Measurements from ENCODE around the gene ABI2.
"Not testable (repeated sequence)": the region's sequence is repeated elsewhere in the genome, so short reads cannot be mapped to it uniquely, and the experiment has no call there.

Gene ABI2

DNA sequence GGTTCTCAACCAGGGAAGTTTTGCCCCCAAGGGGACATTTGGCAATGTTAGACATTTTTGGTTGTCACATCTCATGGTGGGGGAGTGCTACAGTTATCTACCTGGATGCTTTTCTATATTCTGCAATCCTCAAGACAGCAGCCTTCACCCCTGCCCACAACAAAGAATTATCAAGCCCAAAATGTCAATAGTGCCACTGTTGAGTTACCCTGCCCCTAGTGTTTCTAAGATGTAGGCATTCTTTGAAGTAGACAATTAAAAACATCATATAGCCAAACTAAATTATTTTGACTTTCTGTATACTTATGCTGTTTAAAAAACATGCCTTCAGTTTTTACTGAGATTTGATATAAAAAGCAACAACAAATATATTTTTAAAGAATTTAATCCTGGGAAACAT lies 48.0 kb downstream of the ABI2 start:
- TF ChIP-seq, protein P1, sequence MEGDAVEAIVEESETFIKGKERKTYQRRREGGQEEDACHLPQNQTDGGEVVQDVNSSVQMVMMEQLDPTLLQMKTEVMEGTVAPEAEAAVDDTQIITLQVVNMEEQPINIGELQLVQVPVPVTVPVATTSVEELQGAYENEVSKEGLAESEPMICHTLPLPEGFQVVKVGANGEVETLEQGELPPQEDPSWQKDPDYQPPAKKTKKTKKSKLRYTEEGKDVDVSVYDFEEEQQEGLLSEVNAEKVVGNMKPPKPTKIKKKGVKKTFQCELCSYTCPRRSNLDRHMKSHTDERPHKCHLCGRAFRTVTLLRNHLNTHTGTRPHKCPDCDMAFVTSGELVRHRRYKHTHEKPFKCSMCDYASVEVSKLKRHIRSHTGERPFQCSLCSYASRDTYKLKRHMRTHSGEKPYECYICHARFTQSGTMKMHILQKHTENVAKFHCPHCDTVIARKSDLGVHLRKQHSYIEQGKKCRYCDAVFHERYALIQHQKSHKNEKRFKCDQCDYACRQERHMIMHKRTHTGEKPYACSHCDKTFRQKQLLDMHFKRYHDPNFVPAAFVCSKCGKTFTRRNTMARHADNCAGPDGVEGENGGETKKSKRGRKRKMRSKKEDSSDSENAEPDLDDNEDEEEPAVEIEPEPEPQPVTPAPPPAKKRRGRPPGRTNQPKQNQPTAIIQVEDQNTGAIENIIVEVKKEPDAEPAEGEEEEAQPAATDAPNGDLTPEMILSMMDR (IDR thresholded peaks at IDR 0.05; ENCODE audit: insufficient read depth, low read depth, low read length, missing control alignments) = no peak
- DNase-seq (ENCODE audit: low read depth) = no peak
- no peak overlapping the region for H3K4me3 ChIP-seq (ENCODE audit: low read depth, low read length)

DNA sequence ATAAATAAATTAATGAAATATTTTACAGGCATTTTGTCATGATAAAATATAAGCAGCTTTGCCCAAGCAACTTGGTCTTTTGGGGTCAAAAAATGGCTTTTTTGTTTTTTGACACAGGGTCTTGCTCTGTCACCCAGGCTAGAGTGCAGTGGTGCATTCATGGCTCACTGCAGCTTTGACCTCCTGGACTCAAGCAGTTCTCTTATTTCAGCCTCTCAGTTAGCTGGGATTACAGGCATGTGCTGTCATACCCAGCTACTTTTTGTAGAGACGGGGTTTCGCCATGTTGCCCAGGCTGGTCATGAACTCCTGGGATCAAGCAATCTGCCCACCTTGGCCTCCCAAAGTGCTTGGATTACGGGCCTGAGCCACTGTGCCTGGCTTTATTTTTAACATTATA lies 51.0 kb downstream of the ABI2 start:
- DNase-seq (ENCODE audit: low read depth) = no peak
- TF ChIP-seq, protein P1 (IDR thresholded peaks at IDR 0.05; ENCODE audit: insufficient read depth, low read depth, low read length, missing control alignments) = no peak
- no peak overlapping the region for H3K4me3 ChIP-seq (ENCODE audit: low read depth, low read length)

DNA sequence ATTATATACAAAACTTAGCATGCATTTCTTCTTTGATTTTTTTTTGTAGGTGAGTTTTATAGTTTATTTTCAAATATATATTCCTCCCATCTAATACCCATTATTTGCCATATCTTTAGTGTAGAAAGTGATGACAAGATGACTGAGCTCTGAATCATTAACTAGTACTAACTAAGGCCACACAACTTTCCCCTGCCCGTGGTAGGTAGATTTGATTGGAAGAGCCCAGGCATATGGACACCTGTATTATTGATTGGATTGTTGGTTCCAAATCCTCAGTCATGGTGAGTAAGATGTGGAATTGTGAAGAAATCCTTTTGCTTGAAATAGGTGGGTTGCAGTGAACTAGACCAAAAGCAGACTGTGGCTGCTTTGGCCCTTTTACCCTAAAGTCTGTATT lies 54.8 kb downstream of the ABI2 start:
- H3K4me3 ChIP-seq (ENCODE audit: low read depth, low read length) = no peak overlapping the region
- DNase-seq (ENCODE audit: low read depth) = no peak
- TF ChIP-seq, protein P1 (IDR thresholded peaks at IDR 0.05; ENCODE audit: insufficient read depth, low read depth, low read length, missing control alignments) = no peak

DNA sequence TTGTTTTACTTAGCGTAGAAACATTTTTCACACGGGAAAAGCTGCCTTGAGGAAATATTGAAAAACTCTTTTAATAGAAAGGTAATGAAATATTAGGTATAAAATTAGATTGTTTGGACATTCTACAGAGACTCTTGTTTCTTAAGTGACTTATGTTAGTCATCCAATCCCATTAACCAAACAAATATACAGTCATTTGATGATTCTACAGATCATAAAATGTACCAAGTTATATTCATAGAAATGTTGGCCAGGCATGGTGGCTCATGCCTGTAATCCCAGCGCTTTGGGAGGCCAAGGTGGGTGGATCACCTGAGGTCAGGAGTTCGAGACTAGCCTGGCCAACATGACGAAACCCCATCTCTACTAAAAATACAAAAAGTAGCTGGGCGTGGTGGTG lies 60.0 kb downstream of the ABI2 start:
- DNase-seq (ENCODE audit: low read depth); H3K4me3 ChIP-seq (ENCODE audit: low read depth, low read length): not testable (repeated sequence)

DNA sequence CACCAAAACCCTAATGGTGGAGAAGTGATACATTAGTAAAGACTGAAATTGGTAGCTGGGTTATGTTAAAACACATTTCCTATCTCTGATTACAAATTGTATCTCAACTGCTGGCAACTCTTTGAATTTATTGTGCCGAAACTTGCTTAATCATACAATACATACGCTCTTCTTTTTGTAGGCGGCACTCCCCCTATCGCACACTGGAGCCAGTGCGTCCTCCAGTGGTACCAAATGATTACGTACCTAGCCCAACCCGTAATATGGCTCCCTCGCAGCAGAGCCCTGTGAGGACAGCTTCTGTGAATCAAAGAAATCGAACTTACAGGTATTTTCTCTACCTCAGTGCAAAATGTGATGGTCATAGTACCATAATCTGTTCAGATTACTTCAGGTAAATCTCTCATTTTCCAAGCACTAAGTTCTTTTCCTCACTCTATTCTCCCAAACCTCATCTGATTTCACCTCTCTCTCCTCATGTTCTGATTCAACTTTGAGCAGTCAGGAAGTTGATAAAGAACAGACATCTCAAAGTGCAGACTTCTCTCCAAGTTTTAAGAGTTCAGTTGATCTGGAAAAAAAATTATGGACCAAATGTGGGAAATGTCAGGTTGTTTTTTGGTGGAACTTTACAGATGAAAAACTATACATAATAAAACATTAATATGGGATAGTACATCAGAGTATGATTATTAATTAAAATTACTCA lies 66.5 kb downstream of the ABI2 start:
- TF ChIP-seq, protein P1 (IDR thresholded peaks at IDR 0.05; ENCODE audit: insufficient read depth, low read depth, low read length, missing control alignments) = no peak
- no peak overlapping the region for H3K4me3 ChIP-seq (ENCODE audit: low read depth, low read length)
- no peak for DNase-seq (ENCODE audit: low read depth)

DNA sequence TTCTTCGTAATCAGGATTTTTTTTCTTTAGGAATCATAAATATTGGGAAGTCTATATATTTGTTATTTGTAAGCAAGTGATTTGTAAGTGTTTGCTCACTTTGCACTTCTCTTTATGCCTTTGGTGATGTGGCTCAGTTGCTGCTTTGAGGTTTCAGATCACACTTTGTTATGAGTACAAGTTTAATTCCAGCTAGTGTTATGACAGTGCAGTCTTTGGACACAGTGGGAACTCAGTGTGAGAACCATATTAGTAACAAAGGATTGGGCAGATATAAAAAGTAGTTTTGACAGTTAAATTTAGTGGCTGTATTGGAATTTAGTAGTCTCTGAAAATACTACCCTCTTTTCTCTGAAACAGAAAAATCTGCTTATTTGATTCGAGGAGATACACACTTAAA lies 67.7 kb downstream of the ABI2 start:
- TF ChIP-seq, protein P1 (IDR thresholded peaks at IDR 0.05; ENCODE audit: insufficient read depth, low read depth, low read length, missing control alignments) = no peak
- no peak overlapping the region for H3K4me3 ChIP-seq (ENCODE audit: low read depth, low read length)
- no peak for DNase-seq (ENCODE audit: low read depth)

DNA sequence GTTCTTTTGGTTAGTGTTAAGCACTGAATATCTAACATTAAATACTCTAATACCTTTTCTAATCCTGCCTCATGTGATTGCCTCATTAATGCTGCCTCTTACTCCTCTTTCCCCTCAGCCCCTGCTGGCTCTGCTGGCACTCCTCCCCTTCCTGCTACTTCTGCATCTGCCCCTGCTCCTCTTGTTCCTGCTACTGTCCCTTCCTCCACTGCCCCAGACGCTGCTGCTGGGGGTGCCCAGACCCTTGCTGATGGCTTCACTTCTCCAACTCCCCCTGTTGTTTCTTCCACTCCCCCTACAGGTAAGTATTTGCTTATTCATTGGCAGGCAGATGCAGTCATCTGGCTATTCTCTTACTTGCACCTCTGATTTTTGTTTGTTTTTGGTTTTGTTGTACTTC lies 68.5 kb downstream of the ABI2 start:
- TF ChIP-seq, protein P1 (IDR thresholded peaks at IDR 0.05; ENCODE audit: insufficient read depth, low read depth, low read length, missing control alignments) = peak; percentile 6
- H3K4me3 ChIP-seq (ENCODE audit: low read depth, low read length) = no peak overlapping the region
- DNase-seq (ENCODE audit: low read depth) = no peak
